ENCODE measurements around the gene KCNMA1. TPM values are rescaled to one million over a fixed set of nuclear protein-coding genes. Genes with fewer than 3 reads are reported as not detected.

Gene KCNMA1
- total RNA-seq, 1 donor from 2014 or later, result not detected

GRCh38 chr10:77177589-77177988 is 460.0 kb downstream of the KCNMA1 start:
- no peaks in the 10 kb centered on the region for H3K4me1 Mint-ChIP-seq
- H3K27ac Mint-ChIP-seq, result no peak overlapping the region
- no peak overlapping the region for H3K4me3 Mint-ChIP-seq
- H3K36me3 Mint-ChIP-seq (ENCODE audit: low read depth), result no peaks in the 10 kb centered on the region
- intact Hi-C loops (cut with micrococcal nuclease), result no loop called here
- no peaks in the 10 kb centered on the region for H3K27me3 Mint-ChIP-seq
- H3K9me3 Mint-ChIP-seq, result no peaks in the 10 kb centered on the region
- no peak for DNase-seq

- Mint-ChIP-seq H3K36me3 (ENCODE audit: low read depth) (no peaks in the 10 kb centered on the region), H3K27ac (no peak overlapping the region), H3K9me3 (no peaks in the 10 kb centered on the region), H3K4me3 (no peak overlapping the region), H3K4me1 (no peaks in the 10 kb centered on the region), H3K27me3 (no peaks in the 10 kb centered on the region)
- intact Hi-C loops (cut with micrococcal nuclease), result no loop called here
- no peak for DNase-seq
These were observed 460.4 kb downstream of the KCNMA1 start for GRCh38 chr10:77177161-77177560.

GRCh38 chr10:77176232-77176631 is 461.4 kb downstream of the KCNMA1 start:
- Mint-ChIP-seq H3K4me1 (no peaks in the 10 kb centered on the region), H3K27ac (no peak overlapping the region), H3K4me3 (no peak overlapping the region), H3K9me3 (no peaks in the 10 kb centered on the region), H3K27me3 (no peaks in the 10 kb centered on the region), H3K36me3 (ENCODE audit: low read depth) (no peaks in the 10 kb centered on the region)
- intact Hi-C loops (cut with micrococcal nuclease), result no loop called here
- no peak for DNase-seq

- no peak for DNase-seq
- Mint-ChIP-seq H3K9me3 (no peaks in the 10 kb centered on the region), H3K27ac (no peak overlapping the region), H3K36me3 (ENCODE audit: low read depth) (no peaks in the 10 kb centered on the region), H3K27me3 (peaks cover 2% of the 10 kb centered on the region), H3K4me3 (no peak overlapping the region), H3K4me1 (no peaks in the 10 kb centered on the region)
- intact Hi-C loops (cut with micrococcal nuclease), result no loop called here
These were observed 461.9 kb downstream of the KCNMA1 start for GRCh38 chr10:77175631-77176222.

- DNase-seq, result peak; percentile 87
- Mint-ChIP-seq H3K36me3 (ENCODE audit: low read depth) (no peaks in the 10 kb centered on the region), H3K4me3 (no peak overlapping the region), H3K4me1 (no peaks in the 10 kb centered on the region), H3K9me3 (no peaks in the 10 kb centered on the region), H3K27ac (no peak overlapping the region), H3K27me3 (peaks cover 4% of the 10 kb centered on the region)
- intact Hi-C loops (cut with micrococcal nuclease), result loop anchor here (1.0 to 5.0 kb wide), 2 partner anchors 468 to 538 kb away; no protein-coding TSS in a partner anchor
These were observed 463.8 kb downstream of the KCNMA1 start for GRCh38 chr10:77173615-77174461.

GRCh38 chr10:77172086-77172485 is 465.5 kb downstream of the KCNMA1 start:
- Mint-ChIP-seq H3K27ac (no peak overlapping the region), H3K4me3 (no peak overlapping the region), H3K36me3 (ENCODE audit: low read depth) (no peaks in the 10 kb centered on the region), H3K9me3 (no peaks in the 10 kb centered on the region), H3K27me3 (peaks cover 8% of the 10 kb centered on the region), H3K4me1 (no peaks in the 10 kb centered on the region)
- intact Hi-C loops (cut with micrococcal nuclease), result loop anchor here (5.0 kb wide), 1 partner anchor 540 kb away; no protein-coding TSS in a partner anchor
- DNase-seq, result no peak

- no peaks in the 10 kb centered on the region for H3K9me3 Mint-ChIP-seq
- no peak overlapping the region for H3K4me3 Mint-ChIP-seq
- no peak overlapping the region for H3K27ac Mint-ChIP-seq
- intact Hi-C loops (cut with micrococcal nuclease), result no loop called here
- H3K27me3 Mint-ChIP-seq, result peaks cover 18% of the 10 kb centered on the region
- H3K36me3 Mint-ChIP-seq (ENCODE audit: low read depth), result no peaks in the 10 kb centered on the region
- peaks cover 2% of the 10 kb centered on the region for H3K4me1 Mint-ChIP-seq
- no peak for DNase-seq
These were observed 468.7 kb downstream of the KCNMA1 start for GRCh38 chr10:77168861-77169260.

GRCh38 chr10:77168161-77168560 is 469.4 kb downstream of the KCNMA1 start:
- H3K4me1 Mint-ChIP-seq, result peaks cover 2% of the 10 kb centered on the region
- intact Hi-C loops (cut with micrococcal nuclease), result no loop called here
- H3K9me3 Mint-ChIP-seq, result no peaks in the 10 kb centered on the region
- H3K4me3 Mint-ChIP-seq, result no peak overlapping the region
- DNase-seq, result no peak
- H3K36me3 Mint-ChIP-seq (ENCODE audit: low read depth), result no peaks in the 10 kb centered on the region
- peaks cover 20% of the 10 kb centered on the region for H3K27me3 Mint-ChIP-seq
- no peak overlapping the region for H3K27ac Mint-ChIP-seq

GRCh38 chr10:77165445-77166208 is 472.0 kb downstream of the KCNMA1 start:
- Mint-ChIP-seq H3K27me3 (peaks cover 20% of the 10 kb centered on the region), H3K4me3 (no peak overlapping the region), H3K27ac (no peak overlapping the region), H3K9me3 (no peaks in the 10 kb centered on the region), H3K36me3 (ENCODE audit: low read depth) (no peaks in the 10 kb centered on the region), H3K4me1 (peaks cover 2% of the 10 kb centered on the region)
- DNase-seq, result peak; percentile 80
- intact Hi-C loops (cut with micrococcal nuclease), result loop anchor here (2.0 kb wide), 1 partner anchor 477 kb away; no protein-coding TSS in a partner anchor

- intact Hi-C loops (cut with micrococcal nuclease), result loop anchor here (2.0 kb wide), 1 partner anchor 478 kb away; no protein-coding TSS in a partner anchor
- Mint-ChIP-seq H3K4me3 (no peak overlapping the region), H3K4me1 (peaks cover 2% of the 10 kb centered on the region)
These were observed 472.8 kb downstream of the KCNMA1 start for GRCh38 chr10:77164616-77165311.

GRCh38 chr10:77163670-77164348 is 473.8 kb downstream of the KCNMA1 start:
- Mint-ChIP-seq H3K27me3 (peaks cover 17% of the 10 kb centered on the region), H3K4me3 (no peak overlapping the region), H3K4me1 (peaks cover 2% of the 10 kb centered on the region), H3K27ac (no peak overlapping the region), H3K9me3 (no peaks in the 10 kb centered on the region), H3K36me3 (ENCODE audit: low read depth) (no peaks in the 10 kb centered on the region)
- intact Hi-C loops (cut with micrococcal nuclease), result loop anchor here (2.0 kb wide), 1 partner anchor 479 kb away; no protein-coding TSS in a partner anchor
- no peak for DNase-seq

More at GRCh38 chr10:77164616-77165311, 472.8 kb downstream of the KCNMA1 start:
- peaks cover 20% of the 10 kb centered on the region for H3K27me3 Mint-ChIP-seq
- no peak overlapping the region for H3K27ac Mint-ChIP-seq
- H3K9me3 Mint-ChIP-seq, result no peaks in the 10 kb centered on the region
- H3K36me3 Mint-ChIP-seq (ENCODE audit: low read depth), result no peaks in the 10 kb centered on the region
- no peak for DNase-seq

GRCh38 chr10:77162697-77163096 is 474.9 kb downstream of the KCNMA1 start:
- intact Hi-C loops (cut with micrococcal nuclease), result no loop called here
- Mint-ChIP-seq H3K9me3 (no peaks in the 10 kb centered on the region), H3K27ac (no peak overlapping the region)

GRCh38 chr10:77160679-77161078 is 476.9 kb downstream of the KCNMA1 start:
- Mint-ChIP-seq H3K27ac (no peak overlapping the region), H3K4me1 (peaks cover 2% of the 10 kb centered on the region), H3K9me3 (no peaks in the 10 kb centered on the region), H3K27me3 (peaks cover 10% of the 10 kb centered on the region), H3K36me3 (ENCODE audit: low read depth) (no peaks in the 10 kb centered on the region), H3K4me3 (no peak overlapping the region)
- intact Hi-C loops (cut with micrococcal nuclease), result no loop called here
- no peak for DNase-seq

More at GRCh38 chr10:77162697-77163096, 474.9 kb downstream of the KCNMA1 start:
- Mint-ChIP-seq H3K4me1 (peaks cover 2% of the 10 kb centered on the region), H3K36me3 (ENCODE audit: low read depth) (no peaks in the 10 kb centered on the region), H3K27me3 (peaks cover 17% of the 10 kb centered on the region), H3K4me3 (no peak overlapping the region)
- no peak for DNase-seq
